Neural cell (in vitro differentiated cells): Measurements from ENCODE around the gene FAM20C.

ENCODE experiments used
- CTCF ChIP-seq: fragments of 450-650 bp; IDR thresholded peaks from 2 replicates; pipeline ENCODE4 v1.5.1; 2014; ENCODE audit warnings: antibody characterized with exemption, mild to moderate bottlenecking, moderate library complexity; ENCODE audit not compliant: poor library complexity, severe bottlenecking
- EP300 ChIP-seq: fragments of 450-650 bp; conservative IDR thresholded peaks from 2 replicates; pipeline ENCODE4 v1.6.1; 2014; ENCODE audit warnings: antibody characterized with exemption, mild to moderate bottlenecking, moderate library complexity; ENCODE audit not compliant: poor library complexity, severe bottlenecking
- EZH2 ChIP-seq: fragments of 200-600, 300-800 bp; shearing (Covaris generic), sonication (generic); IDR thresholded peaks from 2 replicates; pipeline ENCODE4 v1.6.1; 2014; ENCODE audit warnings: antibody characterized with exemption, low read length, borderline replicate concordance, mild to moderate bottlenecking; ENCODE audit not compliant: insufficient read depth, poor library complexity, severe bottlenecking
- MXI1 ChIP-seq: fragments of 450-650 bp; conservative IDR thresholded peaks from 2 replicates; pipeline ENCODE4 v1.6.1; 2014; ENCODE audit warnings: antibody characterized with exemption, mild to moderate bottlenecking; ENCODE audit not compliant: poor library complexity, severe bottlenecking
- POLR2AphosphoS5 ChIP-seq: IDR thresholded peaks from 2 replicates; pipeline ENCODE4 v1.6.1; 2012
- RAD21 ChIP-seq: fragments of 450-650 bp; conservative IDR thresholded peaks from 2 replicates; pipeline ENCODE4 v1.6.1; 2014; ENCODE audit warnings: antibody characterized with exemption, mild to moderate bottlenecking, moderate library complexity
- REST ChIP-seq: IDR thresholded peaks from 2 replicates; pipeline ENCODE4 v1.6.1; 2012; ENCODE audit warnings: borderline replicate concordance
- SMC3 ChIP-seq: fragments of 450-650 bp; conservative IDR thresholded peaks from 2 replicates; pipeline ENCODE4 v1.6.1; 2014; ENCODE audit warnings: antibody characterized with exemption, mild to moderate bottlenecking, moderate library complexity; ENCODE audit not compliant: poor library complexity
- TAF1 ChIP-seq: IDR thresholded peaks from 2 replicates; pipeline ENCODE4 v1.6.1; 2012; ENCODE audit warnings: low read depth

GRCh38 chr7:213324-213993 lies 21.1 kb downstream of the FAM20C start:
- TF ChIP-seq CTCF: no peak
- no peak for TF ChIP-seq REST
- TF ChIP-seq EP300: no peak
- no peak for TF ChIP-seq POLR2AphosphoS5
- no peak for TF ChIP-seq EZH2
- no peak for TF ChIP-seq TAF1
- no peak for TF ChIP-seq MXI1
- TF ChIP-seq RAD21: no peak
- no peak for TF ChIP-seq SMC3
